ENCODE measurements around the gene TMEM106C.

The TMEM106C gene

GRCh38 chr12:48005001-48005749 lies 41.8 kb downstream of the TMEM106C start:
- TF ChIP-seq, protein P1, sequence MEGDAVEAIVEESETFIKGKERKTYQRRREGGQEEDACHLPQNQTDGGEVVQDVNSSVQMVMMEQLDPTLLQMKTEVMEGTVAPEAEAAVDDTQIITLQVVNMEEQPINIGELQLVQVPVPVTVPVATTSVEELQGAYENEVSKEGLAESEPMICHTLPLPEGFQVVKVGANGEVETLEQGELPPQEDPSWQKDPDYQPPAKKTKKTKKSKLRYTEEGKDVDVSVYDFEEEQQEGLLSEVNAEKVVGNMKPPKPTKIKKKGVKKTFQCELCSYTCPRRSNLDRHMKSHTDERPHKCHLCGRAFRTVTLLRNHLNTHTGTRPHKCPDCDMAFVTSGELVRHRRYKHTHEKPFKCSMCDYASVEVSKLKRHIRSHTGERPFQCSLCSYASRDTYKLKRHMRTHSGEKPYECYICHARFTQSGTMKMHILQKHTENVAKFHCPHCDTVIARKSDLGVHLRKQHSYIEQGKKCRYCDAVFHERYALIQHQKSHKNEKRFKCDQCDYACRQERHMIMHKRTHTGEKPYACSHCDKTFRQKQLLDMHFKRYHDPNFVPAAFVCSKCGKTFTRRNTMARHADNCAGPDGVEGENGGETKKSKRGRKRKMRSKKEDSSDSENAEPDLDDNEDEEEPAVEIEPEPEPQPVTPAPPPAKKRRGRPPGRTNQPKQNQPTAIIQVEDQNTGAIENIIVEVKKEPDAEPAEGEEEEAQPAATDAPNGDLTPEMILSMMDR (IDR thresholded peaks at IDR 0.05; ENCODE audit: insufficient read depth, low read depth, low read length, missing control alignments): no peak
- no peak for DNase-seq (ENCODE audit: low read depth)

GRCh38 chr12:48005750-48006021 lies 42.3 kb downstream of the TMEM106C start:
- TF ChIP-seq, protein P1 (IDR thresholded peaks at IDR 0.05; ENCODE audit: insufficient read depth, low read depth, low read length, missing control alignments): no peak
- H3K4me3 ChIP-seq (ENCODE audit: low read depth, low read length): no peak overlapping the region
- no peak for DNase-seq (ENCODE audit: low read depth)

More at GRCh38 chr12:48005001-48005749, 41.8 kb downstream of the TMEM106C start:
- no peak overlapping the region for H3K4me3 ChIP-seq (ENCODE audit: low read depth, low read length)

DNA sequence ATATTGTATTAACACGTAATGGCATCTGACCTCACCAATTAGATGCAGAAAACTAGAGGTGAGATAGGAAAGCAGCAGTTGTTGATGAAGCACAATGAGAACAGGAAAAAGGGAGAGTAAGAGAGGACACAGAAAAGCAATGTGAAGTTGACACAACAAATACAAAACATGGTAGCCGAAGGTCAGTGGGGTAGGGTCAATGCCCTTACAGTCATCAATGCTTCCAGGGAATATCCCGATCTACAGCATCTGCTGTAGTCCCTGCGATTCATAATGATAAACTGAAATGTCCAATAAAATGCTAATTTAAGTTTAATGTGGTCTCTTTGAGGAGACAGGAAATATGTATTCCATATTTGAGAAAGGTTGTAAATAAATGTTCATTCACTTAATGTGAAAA lies 43.8 kb downstream of the TMEM106C start:
- no peak overlapping the region for H3K4me3 ChIP-seq (ENCODE audit: low read depth, low read length)
- DNase-seq (ENCODE audit: low read depth): no peak
- TF ChIP-seq, protein P1 (IDR thresholded peaks at IDR 0.05; ENCODE audit: insufficient read depth, low read depth, low read length, missing control alignments): no peak

DNA sequence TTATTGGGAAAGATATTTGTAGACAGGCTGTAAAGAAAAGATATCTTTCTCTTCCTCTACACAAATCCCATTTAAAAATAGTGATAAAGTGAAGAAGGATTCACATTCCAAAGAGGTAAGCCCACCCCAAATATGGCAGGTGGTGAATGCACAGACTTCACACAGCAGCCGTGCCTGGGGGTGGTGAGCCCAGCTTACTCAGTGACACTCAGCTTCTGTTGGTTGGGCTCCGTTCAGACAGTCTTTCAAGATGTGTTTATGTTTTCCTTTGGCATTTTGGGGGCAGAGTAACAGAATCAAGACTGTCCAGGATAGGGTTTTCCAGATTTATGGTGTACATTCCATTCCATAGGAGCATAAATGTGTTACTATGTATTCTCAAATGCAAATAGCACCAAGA lies 45.0 kb downstream of the TMEM106C start:
- DNase-seq (ENCODE audit: low read depth): no peak
- TF ChIP-seq, protein P1 (IDR thresholded peaks at IDR 0.05; ENCODE audit: insufficient read depth, low read depth, low read length, missing control alignments): no peak
- no peak overlapping the region for H3K4me3 ChIP-seq (ENCODE audit: low read depth, low read length)

- H3K4me3 ChIP-seq (ENCODE audit: low read depth, low read length): no peak overlapping the region
- TF ChIP-seq, protein P1 (IDR thresholded peaks at IDR 0.05; ENCODE audit: insufficient read depth, low read depth, low read length, missing control alignments): no peak
- no peak for DNase-seq (ENCODE audit: low read depth)
Observed at GRCh38 chr12:48008950-48009349, 45.6 kb downstream of the TMEM106C start.

GRCh38 chr12:48009471-48009870 lies 46.1 kb downstream of the TMEM106C start:
- TF ChIP-seq, protein P1 (IDR thresholded peaks at IDR 0.05; ENCODE audit: insufficient read depth, low read depth, low read length, missing control alignments): no peak
- no peak overlapping the region for H3K4me3 ChIP-seq (ENCODE audit: low read depth, low read length)
- DNase-seq (ENCODE audit: low read depth): no peak

- no peak overlapping the region for H3K4me3 ChIP-seq (ENCODE audit: low read depth, low read length)
- TF ChIP-seq, protein P1 (IDR thresholded peaks at IDR 0.05; ENCODE audit: insufficient read depth, low read depth, low read length, missing control alignments): no peak
- no peak for DNase-seq (ENCODE audit: low read depth)
Observed at GRCh38 chr12:48010366-48010970, 47.1 kb downstream of the TMEM106C start.

Measured in GM12865 (cell line).